HEK293T (cell line): ENCODE results near the gene RNF208.

Experiments
- BHLHE40 ChIP-seq: fragments of 450-650 bp; IDR thresholded peaks from 2 replicates; pipeline ENCODE4 v1.6.1; 2016; ENCODE audit warnings: mild to moderate bottlenecking, moderate library complexity, borderline replicate concordance
- FOXA1 ChIP-seq: fragments of 450-650 bp; IDR thresholded peaks from 2 replicates; pipeline ENCODE4 v1.6.1; 2016; ENCODE audit warnings: mild to moderate bottlenecking
- FOXK2 ChIP-seq: fragments of 450-650 bp; IDR thresholded peaks from 2 replicates; pipeline ENCODE4 v1.6.1; 2016; ENCODE audit warnings: mild to moderate bottlenecking
- FOXM1 ChIP-seq: fragments of 450-650 bp; IDR thresholded peaks from 2 replicates; pipeline ENCODE4 v1.6.1; 2017; ENCODE audit warnings: mild to moderate bottlenecking, borderline replicate concordance
- L3MBTL2 ChIP-seq: fragments of 450-650 bp; conservative IDR thresholded peaks from 2 replicates; pipeline ENCODE4 v1.6.1; 2016; ENCODE audit warnings: mild to moderate bottlenecking
- SP1 ChIP-seq: fragments of 450-650 bp; IDR thresholded peaks from 2 replicates; pipeline ENCODE4 v1.6.1; 2017
- SUZ12 ChIP-seq: fragments of 450-650 bp; IDR thresholded peaks from 2 replicates; pipeline ENCODE4 v1.6.1; 2016; ENCODE audit warnings: mild to moderate bottlenecking
- ZNF384 ChIP-seq: fragments of 450-650 bp; IDR thresholded peaks from 2 replicates; pipeline ENCODE4 v1.6.1; 2016

DNA sequence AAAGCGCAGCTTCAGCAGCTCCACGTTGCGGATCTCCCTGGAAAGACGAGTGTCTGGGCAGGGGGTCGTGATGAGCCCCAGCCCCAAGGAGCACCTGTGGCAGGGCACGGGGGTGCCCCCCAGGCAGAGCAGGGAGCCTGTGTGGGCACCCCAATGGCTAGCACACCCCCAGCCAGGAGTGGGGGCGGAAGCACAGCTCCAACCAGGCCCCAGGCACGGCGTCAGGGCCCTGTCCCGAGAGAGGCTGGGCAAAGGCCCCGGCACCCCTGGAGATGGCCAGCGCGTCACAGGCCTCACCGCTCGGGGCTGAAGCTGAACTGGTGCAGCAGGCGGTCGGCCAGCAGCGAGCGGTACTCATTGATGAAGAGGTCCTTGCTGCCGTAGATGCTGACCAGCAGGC is 41.5 kb downstream of the RNF208 start:
- TF ChIP-seq ZNF384 (no peak), SUZ12 (no peak), SP1 (no peak), FOXK2 (no peak), BHLHE40 (no peak), L3MBTL2 (no peak), FOXM1 (no peak), FOXA1 (no peak)
